HCT116 (cell line): ENCODE data around the gene NEK6. TPM values are rescaled to one million over a fixed set of nuclear protein-coding genes. Genes with fewer than 3 reads are reported as not detected.

ENCODE experiments used
- ATAC-seq: fragments of 200-7000 bp; cut with Tn5 transposase; 2 replicates; pipeline ENCODE4 v1.9.1; 2020; ENCODE audit warnings: mild to moderate bottlenecking, moderate library complexity
- BruUV-seq: library from RNA; stranded (reverse); fragments of 400-500 nt; replicated peaks from 2 replicates; lab custom pipeline; 2021; lab: Mats Ljungman, UMichigan
- CTCF ChIA-PET: fragments of 300-600 bp; sonication (Branson Sonifier 250); formaldehyde crosslinking; loops from one replicate; lab custom pipeline; 2021; ENCODE audit warnings: antibody characterized with exemption; lab: Charles Lee
- POLR2A ChIA-PET: fragments of 300-600, 350-600 bp; sonication (Branson Sonifier 250); formaldehyde crosslinking; loops from one replicate; lab custom pipeline; 2021; ENCODE audit warnings: antibody characterized with exemption; lab: Charles Lee
- RAD21 ChIA-PET, 2 experiments: fragments of 300-600 bp; sonication (Branson Sonifier 250); formaldehyde crosslinking; loops; one replicate each; lab custom pipeline; 2023; ENCODE audit warnings: low total read pairs in 2 of 2; ENCODE audit not compliant: uncharacterized antibody in 2 of 2, unreplicated experiment in 2 of 2, low non-redundant PET in 1 of 2; lab: Charles Lee
- DNase-seq: peaks from one replicate; pipeline ENCODE4 v3.0.0-alpha.2; 2010; ENCODE audit warnings: low read depth, low spot score
- H2AFZ ChIP-seq: fragments of 200-600 bp; shearing (Covaris generic), sonication (generic); 2 replicates; pipeline ENCODE4 v1.6.1; 2017; ENCODE audit warnings: low read depth, mixed run types, mixed read lengths, antibody characterized with exemption, low read length; ENCODE audit not compliant: poor library complexity, severe bottlenecking
- H3K27ac ChIP-seq: 2 replicates; pipeline ENCODE4 v1.5.1; 2012; ENCODE audit warnings: low read depth, low read length
- H3K27me3 ChIP-seq: fragments of 200-600 bp; sonication (generic); 2 replicates; pipeline ENCODE4 v1.6.1; 2016; ENCODE audit warnings: mixed run types, low read length, mixed read lengths; ENCODE audit not compliant: insufficient read depth
- H3K36me3 ChIP-seq, 2 experiments: fragments of 200-500 bp in 1 of 2; fragments of 200-600 bp in 1 of 2; sonication (Bioruptor generic) in 1 of 2; sonication (generic) in 1 of 2; 2 replicates each; pipeline versions ENCODE4 v1.5.1 to v1.6.1; 2014 to 2016; ENCODE audit warnings: low read length in 2 of 2, inconsistent platforms in 1 of 2, mixed read lengths in 1 of 2, mixed run types in 1 of 2; ENCODE audit not compliant: insufficient read depth in 2 of 2, control insufficient read depth in 1 of 2
- H3K4me1 ChIP-seq, 2 experiments: fragments of 200-600 bp in 1 of 2; sonication (generic) in 1 of 2; 2 replicates each; pipeline versions ENCODE4 v1.5.1 to v1.6.1; 2012 to 2017; ENCODE audit warnings: low read length in 2 of 2, inconsistent platforms in 1 of 2, mild to moderate bottlenecking in 1 of 2, mixed read lengths in 1 of 2, mixed run types in 1 of 2, moderate library complexity in 1 of 2; ENCODE audit not compliant: insufficient read depth in 2 of 2, control insufficient read depth in 1 of 2
- H3K4me2 ChIP-seq: fragments of 200-600 bp; sonication (generic); 2 replicates; pipeline ENCODE4 v1.6.1; 2017; ENCODE audit warnings: mixed run types, low read length, mixed read lengths
- H3K4me3 ChIP-seq, 2 experiments: fragments of 200-600 bp in 1 of 2; sonication (generic) in 1 of 2; replicated peaks in 1 of 2; 2 replicates each; pipeline ENCODE4 v1.5.1; 2011 to 2016; ENCODE audit warnings: low read length in 2 of 2, control low read depth in 1 of 2, low read depth in 1 of 2, mild to moderate bottlenecking in 1 of 2, mixed read lengths in 1 of 2, mixed run types in 1 of 2
- H3K79me2 ChIP-seq: fragments of 200-600 bp; sonication (generic); 2 replicates; pipeline ENCODE4 v1.6.1; 2017; ENCODE audit warnings: mild to moderate bottlenecking, mixed run types, low read length, moderate library complexity, mixed read lengths; ENCODE audit not compliant: insufficient read depth
- H3K9ac ChIP-seq: fragments of 200-600 bp; sonication (generic); 2 replicates; pipeline ENCODE4 v1.6.1; 2016; ENCODE audit warnings: low read length, mixed read lengths
- H3K9me2 ChIP-seq: fragments of 200-600 bp; sonication (generic), shearing (Covaris generic); 2 replicates; pipeline ENCODE4 v1.6.1; 2017; ENCODE audit warnings: mixed run types, mild to moderate bottlenecking, moderate library complexity; ENCODE audit not compliant: insufficient read depth
- H3K9me3 ChIP-seq, 2 experiments: fragments of 200-500 bp in 1 of 2; fragments of 200-600 bp in 1 of 2; sonication (Bioruptor generic) in 1 of 2; sonication (generic) in 1 of 2; 2 replicates each; pipeline ENCODE4 v1.6.1; 2014 to 2017; ENCODE audit warnings: low read length in 2 of 2, mixed read lengths in 2 of 2, inconsistent platforms in 1 of 2, low read depth in 1 of 2, mild to moderate bottlenecking in 1 of 2, mixed run types in 1 of 2, moderate library complexity in 1 of 2; ENCODE audit not compliant: control insufficient read depth in 1 of 2, insufficient read depth in 1 of 2
- H4K20me1 ChIP-seq: fragments of 200-600 bp; sonication (generic), shearing (Covaris generic); 2 replicates; pipeline ENCODE4 v1.6.1; 2017; ENCODE audit warnings: mixed run types, mild to moderate bottlenecking, moderate library complexity; ENCODE audit not compliant: insufficient read depth
- ATF3 ChIP-seq: IDR thresholded peaks from 2 replicates; pipeline ENCODE4 v1.6.1; 2012
- CBX3 ChIP-seq: IDR thresholded peaks from 2 replicates; pipeline ENCODE4 v1.6.1; 2012; ENCODE audit warnings: low read depth
- CEBPB ChIP-seq: IDR thresholded peaks from 2 replicates; pipeline ENCODE4 v1.6.1; 2012; ENCODE audit warnings: low read depth
- CTCF ChIP-seq, 3 experiments: fragments of 200-600 bp in 1 of 3; sonication (generic) in 1 of 3; IDR thresholded peaks in 2 of 3; conservative IDR thresholded peaks in 1 of 3; 2 replicates each; pipeline ENCODE4 v1.5.1; 2012 to 2017; ENCODE audit warnings: low read depth in 2 of 3, low read length in 2 of 3, antibody characterized with exemption in 1 of 3, borderline replicate concordance in 1 of 3, control low read depth in 1 of 3, mild to moderate bottlenecking in 1 of 3, mixed read lengths in 1 of 3, mixed run types in 1 of 3, moderate library complexity in 1 of 3; ENCODE audit not compliant: insufficient read depth in 1 of 3
- EGR1 ChIP-seq: IDR thresholded peaks from 2 replicates; pipeline ENCODE4 v1.6.1; 2012; ENCODE audit warnings: low read depth
- EZH2phosphoT487 ChIP-seq: fragments of 200-600 bp; IDR thresholded peaks from 2 replicates; pipeline ENCODE4 v1.6.1; 2018; ENCODE audit warnings: antibody characterized with exemption, borderline replicate concordance
- FOSL1 ChIP-seq: IDR thresholded peaks from 2 replicates; pipeline ENCODE4 v1.6.1; 2012; ENCODE audit warnings: low read depth
- POLR2A ChIP-seq: IDR thresholded peaks from 2 replicates; pipeline ENCODE4 v1.7.0; 2011; ENCODE audit warnings: borderline replicate concordance; ENCODE audit not compliant: insufficient read depth, insufficient read length; ENCODE audit errors: extremely low read depth
- POLR2AphosphoS5 ChIP-seq: IDR thresholded peaks from 2 replicates; pipeline ENCODE4 v1.6.1; 2011; ENCODE audit warnings: mild to moderate bottlenecking, low read depth, low read length, moderate library complexity
- SRF ChIP-seq: IDR thresholded peaks from 2 replicates; pipeline ENCODE4 v1.6.1; 2012; ENCODE audit warnings: low read depth
- YY1 ChIP-seq: IDR thresholded peaks from 2 replicates; pipeline ENCODE4 v1.6.1; 2011; ENCODE audit warnings: low read length, low read depth, moderate library complexity, mild to moderate bottlenecking; ENCODE audit not compliant: insufficient replicate concordance; ENCODE audit errors: extremely low read depth
- ZBTB33 ChIP-seq: IDR thresholded peaks from 2 replicates; pipeline ENCODE4 v1.6.1; 2011; ENCODE audit warnings: mild to moderate bottlenecking, low read length, moderate library complexity; ENCODE audit not compliant: insufficient replicate concordance; ENCODE audit errors: extremely low read depth
- ZNF274 ChIP-seq: fragments of 200-500 bp; sonication (Bioruptor generic); IDR thresholded peaks from 2 replicates; pipeline ENCODE4 v1.6.1; 2014; ENCODE audit warnings: mild to moderate bottlenecking, low read depth, low read length, inconsistent platforms
- intact Hi-C: fragments of 100-400 bp; cut with micrococcal nuclease; formaldehyde crosslinking; loops from 2 replicates; pipeline ENCODE4 v1.10.0; 2022
- total RNA-seq: library from RNA; stranded (reverse); gene quantifications from one replicate; pipeline ENCODE4 v1.2.1, GENCODE V29; 2021; ENCODE audit not compliant: unreplicated experiment

NEK6 gene
- total RNA-seq, 1 experiment from 2014 or later = 40.8 TPM

GRCh38 chr9:124389146-124389939, 131.6 kb downstream of the NEK6 start (continued):
- no peak for TF ChIP-seq EZH2phosphoT487

GRCh38 chr9:124390794-124391658, 133.3 kb downstream of the NEK6 start:
- Histone ChIP-seq H3K27me3 (no peaks in the 10 kb centered on the region), H3K4me2 (peak overlapping the region; percentile 16; the same call in 1 of the 2 replicates), H3K36me3 (peaks cover 0 to 7% of the 10 kb centered on the region in 2 experiments; a peak in 1 of 4 replicates), H3K4me1 (peaks cover 2 to 43% of the 10 kb centered on the region in 2 experiments; a peak in 2 of 4 replicates), H3K79me2 (peaks cover 100% of the 10 kb centered on the region), H3K27ac (no peak overlapping the region), H2AFZ (no peak overlapping the region), H4K20me1 (peaks cover 52% of the 10 kb centered on the region; the same call in 1 of the 2 replicates), H3K9me3 (no peaks in the 10 kb centered on the region), H3K4me3 (no peak overlapping the region), H3K9ac (no peak overlapping the region), H3K9me2 (no peaks in the 10 kb centered on the region)
- intact Hi-C loops = no loop called here
- DNase-seq = no peak
- TF ChIP-seq ATF3 (no peak), ZBTB33 (no peak), CBX3 (no peak), POLR2A (no peak), ZNF274 (no peak), CEBPB (no peak), YY1 (no peak), SRF (no peak), EGR1 (no peak), POLR2AphosphoS5 (no peak), CTCF (IDR thresholded peaks at IDR 0.05 in 2 of 3, conservative IDR thresholded peaks at IDR 0.05 in 1 of 3; ENCODE audit: borderline replicate concordance in 1 of 3, insufficient read depth in 1 of 3, low read depth in 2 of 3, low read length in 2 of 3) (no peak), FOSL1 (no peak)
- no TSS peak for BruUV-seq
- RAD21 ChIA-PET = no interaction called here
- CTCF ChIA-PET = interaction anchor here (0.6 to 1.1 kb wide), 3 partner anchors 8 to 931 kb away, joined by 3 to 4 read pairs (median 3); no protein-coding TSS in a partner anchor
- POLR2A ChIA-PET = no interaction called here
- ATAC-seq = no peak; the same call in 1 of the 2 replicates
